Heart right ventricle (tissue), 16 donors: ENCODE measurements around the gene ZDHHC1. TPM values are rescaled to one million over a fixed set of nuclear protein-coding genes. Genes with fewer than 3 reads are reported as not detected.

Source experiments
- ATAC-seq, 8 donors: fragments of 200-7000 bp; cut with Tn5 transposase; one replicate each; pipeline ENCODE4 v1.9.1; 2020; ENCODE audit warnings: mild to moderate bottlenecking in 8 of 8, moderate library complexity in 8 of 8, moderate number of reproducible peaks in 1 of 8
- DNase-seq, 2 donors: peaks; one replicate each; pipeline ENCODE4 v3.0.0-alpha.2; 2020
- H3K27ac ChIP-seq, 10 donors: fragments of 200-600 bp; sonication (generic) in 2 of 10; one replicate each; pipeline versions ENCODE4 v1.5.0 to v1.8.0; 2020 to 2022; ENCODE audit warnings: mild to moderate bottlenecking in 3 of 10
- H3K27me3 ChIP-seq, 7 donors: fragments of 200-600 bp; one replicate each; pipeline ENCODE4 v1.8.0; 2021 to 2022; ENCODE audit warnings: mild to moderate bottlenecking in 2 of 7
- H3K36me3 ChIP-seq, 9 donors: fragments of 200-600 bp; sonication (generic) in 1 of 9; one replicate each; pipeline versions ENCODE4 v1.5.0 to v1.8.0; 2020 to 2022; ENCODE audit warnings: mild to moderate bottlenecking in 2 of 9
- H3K4me1 ChIP-seq, 9 donors: fragments of 200-600 bp; sonication (generic) in 1 of 9; one replicate each; pipeline versions ENCODE4 v1.5.0 to v1.8.0; 2020 to 2022; ENCODE audit warnings: mild to moderate bottlenecking in 4 of 9
- H3K4me3 ChIP-seq, 10 donors: fragments of 200-600 bp; sonication (generic) in 2 of 10; one replicate each; pipeline versions ENCODE4 v1.5.0 to v1.8.0; 2020 to 2022; ENCODE audit warnings: mild to moderate bottlenecking in 7 of 10, moderate library complexity in 2 of 10
- H3K9me3 ChIP-seq, 11 donors: fragments of 200-600 bp in 10 of 11; sonication (generic) in 2 of 11; one replicate each; pipeline versions ENCODE4 v1.5.0 to v1.8.0; 2013 to 2022; ENCODE audit warnings: mild to moderate bottlenecking in 2 of 11, control low read depth in 1 of 11, moderate library complexity in 1 of 11
- WGBS, 2 donors: extraction: QIAGEN DNeasy Blood & Tissue Kit; methylation state at CpG; one replicate each; pipeline ENCODE4 v1.1.7; 2013; ENCODE audit warnings: inconsistent platforms in 1 of 2; 5-methylcytosine and 5-hydroxymethylcytosine counted together
- intact Hi-C, 10 donors: fragments of 100-400 bp; cut with DNase I; formaldehyde crosslinking; loops; one replicate each; pipeline versions ENCODE4 v1.11.1 to v1.14.2; 2022
- polyA plus RNA-seq, 2 donors: library from polyadenylated mRNA; stranded (reverse); fragments of 200-250 nt; gene quantifications; one replicate each; pipeline ENCODE4 v1.2.3, GENCODE V29; 2013
- total RNA-seq, 10 donors: library from RNA; stranded (reverse); fragmentation: NEBNext Ultra II Directional in 3 of 10; extraction: Animal tissue kit (Norgen Biotek cat#: 25700) in 3 of 10; gene quantifications; one replicate each; pipeline versions ENCODE4 v1.2.1 to v1.2.4, GENCODE V29; 2021 to 2023
- TF ChIP-seq, protein P1 (sequence below), 9 donors: fragments of 200-600 bp; sonication (generic) in 2 of 9; IDR thresholded peaks; one replicate each; pipeline versions ENCODE4 v1.5.0 to v1.8.0; 2021 to 2022; ENCODE audit warnings: antibody characterized with exemption in 9 of 9, mild to moderate bottlenecking in 5 of 9, moderate library complexity in 1 of 9
- donor health status: Arrhythmogenic right ventricular cardiomyopathy.
- donor health status: ischemic (EF 13 %, LVEDD 7.1; RV severe dilation, severe dysfunction).
- donor health status: healthy with polysubstance abuse.
- donor health status: DM: no; HTN: yes; CAD: no.
- donor health status: DM: no; HTN: no; CAD: no.
- donor health status: ischemic (EF 25% LVEDD 6.9; RV normal size, moderate dysfunction).
- donor health status: ischemic (EF 25% LVEDD 5.7; RV mildly dilated, moderate dysfunction).
- donor health status: healthy.
- donor health status: DM: yes; HTN: yes; CAD: no.
- donor health status: Ischemic cardiomyopathy.
- donor health status: ischemic (EF 35%, LVEDD 5.7; RV mildly dilated, moderate dysfunction).
- donor health status: nonischemic (EF 11% LVEDD 7.7; RV severe dilation, severe dysfunction).
- donor health status: DM: yes; HTN: yes; CAD: no.
- donor health status: PGD.
- donor health status: ischemic (EF 29% LVEDD 5.4; RV normal size, mild dysfunction).
- donor health status: nonischemic (EF 23%, LVEDD 6.1; RV moderate dilation, normal function).

Gene ZDHHC1
- total and polyA plus RNA-seq, 12 donors = 3.2 to 6.3 (median 4.1) TPM

DNA sequence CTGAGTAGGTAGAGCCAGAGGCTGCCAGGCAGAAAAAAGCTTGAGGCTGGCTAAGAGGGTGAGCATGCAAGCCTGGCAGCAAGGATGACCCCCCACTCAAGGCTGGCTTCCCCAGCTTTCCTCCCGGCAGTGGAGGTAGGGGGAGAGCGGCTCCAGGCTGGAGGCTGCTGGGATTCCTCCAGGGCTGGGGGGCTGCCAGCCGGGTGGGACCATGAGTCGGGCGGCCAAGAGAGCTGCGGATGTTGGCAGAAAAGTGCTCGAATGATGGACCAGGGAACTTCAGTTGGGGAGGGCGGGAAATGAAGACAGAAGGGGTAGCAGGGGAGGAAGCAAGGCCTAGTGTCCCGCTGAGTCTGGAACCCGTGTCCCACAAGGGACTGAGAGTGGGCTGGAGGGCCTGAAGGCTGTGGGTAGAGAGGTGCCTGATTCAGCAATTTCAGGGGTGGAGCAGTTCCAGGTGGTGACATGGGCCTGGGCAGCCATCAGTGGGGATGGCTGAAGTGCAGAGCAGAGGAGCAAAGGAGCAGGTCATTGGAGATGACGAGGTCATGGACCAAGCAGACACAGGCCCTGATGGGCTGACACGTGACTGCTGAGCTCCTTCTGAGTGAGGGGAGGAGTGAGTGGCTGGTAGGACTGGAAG is 34.9 kb upstream of the ZDHHC1 start:
- peak overlapping the region in 4 of 10 donors; percentile 41 to 68 (median 54) for H3K27ac ChIP-seq
- H3K4me1 ChIP-seq = peaks cover 29 to 75% (median 61%) of the 10 kb centered on the region in 9 donors
- WGBS, 2 donors = 79 to 80% methylated on average over 12 of the region's 12 CpGs
- no peaks in the 10 kb centered on the region for H3K9me3 ChIP-seq
- ATAC-seq (no peak), DNase-seq (peak in 1 of 2 donors; percentile 48)
- peaks cover 0 to 74% (median 4%) of the 10 kb centered on the region in 9 donors for H3K36me3 ChIP-seq
- intact Hi-C loops = loop anchor here in 1 of 10 donors (10.0 kb wide), 1 partner anchor 76 kb away; no protein-coding TSS in a partner anchor
- no peak overlapping the region for H3K4me3 ChIP-seq
- TF ChIP-seq, protein P1, sequence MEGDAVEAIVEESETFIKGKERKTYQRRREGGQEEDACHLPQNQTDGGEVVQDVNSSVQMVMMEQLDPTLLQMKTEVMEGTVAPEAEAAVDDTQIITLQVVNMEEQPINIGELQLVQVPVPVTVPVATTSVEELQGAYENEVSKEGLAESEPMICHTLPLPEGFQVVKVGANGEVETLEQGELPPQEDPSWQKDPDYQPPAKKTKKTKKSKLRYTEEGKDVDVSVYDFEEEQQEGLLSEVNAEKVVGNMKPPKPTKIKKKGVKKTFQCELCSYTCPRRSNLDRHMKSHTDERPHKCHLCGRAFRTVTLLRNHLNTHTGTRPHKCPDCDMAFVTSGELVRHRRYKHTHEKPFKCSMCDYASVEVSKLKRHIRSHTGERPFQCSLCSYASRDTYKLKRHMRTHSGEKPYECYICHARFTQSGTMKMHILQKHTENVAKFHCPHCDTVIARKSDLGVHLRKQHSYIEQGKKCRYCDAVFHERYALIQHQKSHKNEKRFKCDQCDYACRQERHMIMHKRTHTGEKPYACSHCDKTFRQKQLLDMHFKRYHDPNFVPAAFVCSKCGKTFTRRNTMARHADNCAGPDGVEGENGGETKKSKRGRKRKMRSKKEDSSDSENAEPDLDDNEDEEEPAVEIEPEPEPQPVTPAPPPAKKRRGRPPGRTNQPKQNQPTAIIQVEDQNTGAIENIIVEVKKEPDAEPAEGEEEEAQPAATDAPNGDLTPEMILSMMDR (IDR thresholded peaks at IDR 0.05) = no peak
- H3K27me3 ChIP-seq = no peaks in the 10 kb centered on the region

DNA sequence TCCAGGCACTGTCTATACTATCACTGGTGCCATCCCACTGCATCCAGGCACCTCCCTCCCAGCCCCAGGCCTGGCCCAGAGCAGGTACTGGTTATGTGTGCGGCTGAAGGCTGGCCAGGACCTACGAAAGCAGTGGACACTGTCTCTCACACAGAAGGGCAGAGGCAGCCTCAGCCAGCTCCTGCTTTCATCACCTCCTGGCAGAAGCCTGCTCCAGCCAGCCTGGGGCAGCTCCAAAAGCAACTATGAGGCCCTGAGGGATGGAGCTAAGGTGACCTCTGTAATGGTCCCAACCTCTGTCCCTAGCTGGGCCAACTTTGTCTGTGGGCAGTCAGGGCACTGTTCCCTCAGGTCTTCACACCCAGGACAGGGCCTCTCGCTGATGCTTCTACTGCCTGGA is 33.5 kb upstream of the ZDHHC1 start:
- no peaks in the 10 kb centered on the region for H3K9me3 ChIP-seq
- intact Hi-C loops = loop anchor here in 1 of 10 donors (10.0 kb wide), 1 partner anchor 75 kb away; no protein-coding TSS in a partner anchor
- TF ChIP-seq, protein P1 (IDR thresholded peaks at IDR 0.05) = no peak
- H3K36me3 ChIP-seq = peaks cover 0 to 73% (median 4%) of the 10 kb centered on the region in 9 donors
- H3K27me3 ChIP-seq = no peaks in the 10 kb centered on the region
- ATAC-seq (peak in 7 of 8 donors; percentile 21 to 75 (median 51)), DNase-seq (peak; percentile 47 to 52)
- WGBS, 2 donors = 51 to 54% methylated on average over 3 of the region's 3 CpGs
- peaks cover 38 to 78% (median 71%) of the 10 kb centered on the region in 9 donors for H3K4me1 ChIP-seq
- H3K4me3 ChIP-seq = no peak overlapping the region
- peak overlapping the region in 9 of 10 donors; percentile 20 to 72 (median 58) for H3K27ac ChIP-seq

DNA sequence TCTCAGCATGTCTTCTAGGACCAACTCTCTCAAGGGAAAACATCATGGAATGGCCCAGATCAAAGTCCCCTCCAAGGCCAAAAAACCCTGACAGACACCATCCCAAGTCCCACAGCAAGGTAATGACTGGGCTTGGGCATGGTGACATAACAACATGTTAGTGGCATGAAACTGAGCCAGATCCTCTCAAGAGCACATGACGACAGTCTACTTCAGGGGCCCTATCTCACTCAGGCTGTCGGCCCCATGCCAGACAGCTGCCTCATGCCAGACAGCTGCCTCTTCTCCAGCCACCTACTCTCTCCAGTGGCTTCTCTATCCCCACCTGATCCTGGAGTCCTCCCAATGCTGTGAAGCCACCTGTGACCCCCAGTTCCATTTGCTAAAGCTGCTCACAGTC is 33.1 kb upstream of the ZDHHC1 start:
- H3K27ac ChIP-seq = peak overlapping the region in 8 of 10 donors; percentile 34 to 72 (median 60)
- H3K27me3 ChIP-seq = no peaks in the 10 kb centered on the region
- intact Hi-C loops = no loop called here
- H3K4me1 ChIP-seq = peaks cover 38 to 82% (median 75%) of the 10 kb centered on the region in 9 donors
- peak; percentile 30 to 82 (median 68) for ATAC-seq
- DNase-seq = peak; percentile 71 to 75
- WGBS, 2 donors = 40 to 58% methylated on average over 2 of the region's 2 CpGs
- peaks cover 0 to 77% (median 4%) of the 10 kb centered on the region in 9 donors for H3K36me3 ChIP-seq
- no peaks in the 10 kb centered on the region for H3K9me3 ChIP-seq
- TF ChIP-seq, protein P1 (IDR thresholded peaks at IDR 0.05) = no peak
- H3K4me3 ChIP-seq = no peak overlapping the region

DNA sequence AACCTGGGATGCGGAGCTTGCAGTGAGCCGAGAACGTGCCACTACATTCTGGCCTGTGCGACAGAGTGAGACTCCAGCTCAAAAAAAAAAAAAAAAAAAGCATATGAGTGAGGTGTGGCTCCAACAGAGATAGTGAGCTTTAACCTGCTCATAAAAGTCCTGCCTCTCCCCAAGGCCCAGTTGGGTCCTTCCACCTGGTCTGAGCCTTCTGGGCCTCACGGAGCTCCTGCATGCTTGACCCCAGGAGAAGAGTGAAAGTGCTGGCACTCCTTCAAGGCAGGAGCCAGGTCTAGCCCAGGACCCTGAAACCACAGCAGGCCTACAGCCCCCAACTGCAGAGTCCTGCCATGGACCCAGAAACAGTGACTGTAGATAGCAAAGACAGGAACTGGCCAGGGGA is 32.3 kb upstream of the ZDHHC1 start:
- Histone ChIP-seq H3K4me3 (no peak overlapping the region), H3K4me1 (peaks cover 38 to 90% (median 79%) of the 10 kb centered on the region in 9 donors), H3K27ac (peak overlapping the region in 5 of 10 donors; percentile 54 to 72 (median 65)), H3K27me3 (no peaks in the 10 kb centered on the region), H3K36me3 (peaks cover 0 to 78% (median 4%) of the 10 kb centered on the region in 9 donors), H3K9me3 (no peaks in the 10 kb centered on the region)
- intact Hi-C loops = no loop called here
- no peak for ATAC-seq
- DNase-seq = no peak
- TF ChIP-seq, protein P1 (IDR thresholded peaks at IDR 0.05) = no peak
- WGBS, 2 donors = 95 to 97% methylated on average over 5 of the region's 5 CpGs
